Caco-2 (cell line): ENCODE measurements around the gene SBF2. TPM values are rescaled to one million over a fixed set of nuclear protein-coding genes. Genes with fewer than 3 reads are reported as not detected.
"Not testable (repeated sequence)": the region's sequence is repeated elsewhere in the genome, so short reads cannot be mapped to it uniquely, and the experiment has no call there.

ENCODE experiments used
- BruUV-seq: library from RNA; stranded (reverse); fragments of 400-500 nt; replicated peaks from 2 replicates; lab custom pipeline; 2021; lab: Mats Ljungman, UMichigan
- CTCF ChIA-PET: fragments of 300-600 bp; sonication (Branson Sonifier 250); formaldehyde crosslinking; loops from one replicate; lab custom pipeline; 2022; ENCODE audit warnings: antibody characterized with exemption; lab: Charles Lee
- POLR2A ChIA-PET: fragments of 300-600 bp; sonication (Branson Sonifier 250); formaldehyde crosslinking; loops from one replicate; lab custom pipeline; 2022; ENCODE audit warnings: antibody characterized with exemption; lab: Charles Lee
- DNase-seq, 2 experiments: peaks; one replicate each; pipeline versions ENCODE4 v3.0.0 to v3.0.0-alpha.2; 2020 to 2022
- H3K27me3 ChIP-seq: replicated peaks from 2 replicates; pipeline ENCODE4 v1.6.0; 2011; ENCODE audit warnings: low read length; ENCODE audit not compliant: control insufficient read depth, insufficient read depth
- H3K36me3 ChIP-seq: 2 replicates; pipeline ENCODE4 v1.5.1; 2011; ENCODE audit warnings: low read length; ENCODE audit not compliant: control insufficient read depth, insufficient read depth
- H3K4me1 ChIP-seq: fragments of 250-450 bp; sonication (Bioruptor Pico); 2 replicates; pipeline ENCODE4 v1.5.1; 2020; ENCODE audit warnings: mild to moderate bottlenecking
- H3K4me3 ChIP-seq: 2 replicates; pipeline ENCODE4 v1.5.1; 2011; ENCODE audit warnings: low read depth, mild to moderate bottlenecking, control low read depth, low read length
- H3K9me3 ChIP-seq: fragments of 250-450 bp; sonication (Bioruptor Pico); 2 replicates; pipeline ENCODE4 v1.5.1; 2020; ENCODE audit warnings: mild to moderate bottlenecking, moderate library complexity
- H3K27ac Mint-ChIP-seq: one replicate; pipeline ENCODE4 v1.8.0; 2022; ENCODE audit warnings: mixed read lengths; ENCODE audit not compliant: unreplicated experiment
- H3K27me3 Mint-ChIP-seq: one replicate; pipeline ENCODE4 v1.8.0; 2022; ENCODE audit warnings: mixed read lengths; ENCODE audit not compliant: insufficient read depth, unreplicated experiment
- H3K36me3 Mint-ChIP-seq: one replicate; pipeline ENCODE4 v1.8.0; 2022; ENCODE audit warnings: mild to moderate bottlenecking, mixed read lengths; ENCODE audit not compliant: insufficient read depth, unreplicated experiment
- H3K4me1 Mint-ChIP-seq: one replicate; pipeline ENCODE4 v1.8.0; 2022; ENCODE audit warnings: low read depth, mixed read lengths; ENCODE audit not compliant: unreplicated experiment
- H3K4me3 Mint-ChIP-seq: one replicate; pipeline ENCODE4 v1.8.0; 2022; ENCODE audit warnings: mild to moderate bottlenecking, moderate library complexity, mixed read lengths; ENCODE audit not compliant: unreplicated experiment
- H3K9me3 Mint-ChIP-seq: one replicate; pipeline ENCODE4 v1.8.0; 2022; ENCODE audit warnings: mixed read lengths; ENCODE audit not compliant: unreplicated experiment
- intact Hi-C: fragments of 100-400 bp; cut with micrococcal nuclease; formaldehyde crosslinking; loops from one replicate; pipeline ENCODE4 v1.10.0; 2022; ENCODE audit not compliant: unreplicated experiment
- total RNA-seq: library from RNA; stranded (reverse); gene quantifications from 2 replicates; pipeline ENCODE4 v1.2.3, GENCODE V29; 2022
- TF ChIP-seq, protein P1 (sequence below), 2 experiments: fragments of 200-600 bp in 1 of 2; IDR thresholded peaks; 1 replicate in 1 of 2; 2 replicates in 1 of 2; pipeline versions ENCODE4 v1.5.1 to v1.8.0; 2011 to 2022; ENCODE audit warnings: antibody characterized with exemption in 1 of 2, control low read depth in 1 of 2, inconsistent platforms in 1 of 2, low read depth in 1 of 2, low read length in 1 of 2, mild to moderate bottlenecking in 1 of 2, moderate library complexity in 1 of 2; ENCODE audit not compliant: insufficient read depth in 1 of 2, severe bottlenecking in 1 of 2, unreplicated experiment in 1 of 2

The SBF2 gene
- total RNA-seq, 1 experiment from 2014 or later: 72.2 TPM

DNA sequence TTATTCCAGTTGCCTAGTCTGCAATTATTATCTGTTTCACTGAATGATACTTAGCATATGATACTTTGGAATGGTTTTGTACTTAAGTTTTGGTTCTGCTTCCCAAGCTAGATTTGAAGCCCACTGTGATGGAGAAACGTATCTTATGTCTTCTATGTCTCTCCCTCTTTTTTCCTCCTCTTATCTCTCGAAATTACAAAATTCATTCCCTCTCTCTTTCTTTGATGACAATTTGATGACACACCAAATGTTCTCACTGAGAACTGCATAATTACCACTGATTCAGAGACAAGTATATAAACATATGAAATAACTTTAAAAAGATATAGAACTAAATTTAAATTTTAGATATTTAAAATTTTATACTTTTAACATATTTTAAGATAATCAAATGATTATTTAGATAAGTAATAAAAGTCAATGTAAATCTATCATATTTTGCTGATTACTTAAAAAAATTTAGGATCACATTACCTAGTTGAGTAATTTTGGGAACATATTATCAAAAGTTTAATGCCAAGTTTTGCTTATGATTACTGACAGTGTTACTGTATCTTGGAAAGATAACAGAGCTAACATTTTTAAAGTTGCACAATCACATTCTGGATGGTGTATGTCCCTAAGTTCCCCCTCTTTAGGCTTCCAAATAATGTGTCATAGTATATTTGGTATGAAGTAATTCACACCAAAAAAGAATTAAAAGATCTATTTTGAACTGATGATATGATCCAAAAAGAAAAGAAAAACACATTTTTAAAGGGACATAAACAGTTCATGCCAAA lies 255.3 kb downstream of the SBF2 start:
- CTCF ChIA-PET: no interaction called here
- no TSS peak for BruUV-seq
- no peak overlapping the region for H3K27ac Mint-ChIP-seq

DNA sequence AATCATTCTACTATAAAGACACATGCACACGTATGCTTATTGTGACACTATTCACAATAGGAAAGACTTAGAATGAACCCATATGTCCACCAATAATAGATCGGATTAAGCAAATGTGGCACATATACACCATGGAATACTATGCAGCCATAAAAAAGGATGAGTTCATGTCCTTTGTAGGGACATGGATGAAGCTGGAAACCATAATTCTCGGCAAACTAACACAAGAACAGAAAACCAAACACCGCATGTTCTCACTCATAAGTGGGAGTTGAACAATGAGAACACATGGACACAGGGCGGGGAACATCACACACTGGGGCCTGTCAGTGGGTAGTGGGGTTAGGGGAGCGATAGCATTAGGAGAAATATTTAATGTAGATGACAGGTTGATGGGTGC lies 258.1 kb downstream of the SBF2 start:
- BruUV-seq, H3K27me3 Mint-ChIP-seq, H3K4me1 ChIP-seq, intact Hi-C loops, H3K4me3 Mint-ChIP-seq, CTCF ChIA-PET, H3K27ac Mint-ChIP-seq, H3K36me3 Mint-ChIP-seq, H3K9me3 Mint-ChIP-seq, H3K36me3 ChIP-seq, H3K9me3 ChIP-seq, H3K4me3 ChIP-seq, DNase-seq, H3K27me3 ChIP-seq, POLR2A ChIA-PET: not testable (repeated sequence)
- peaks cover 10% of the 10 kb centered on the region for H3K4me1 Mint-ChIP-seq

More for the DNA sequence above, 255.3 kb downstream of the SBF2 start:
- Histone ChIP-seq H3K9me3 (peaks cover 7% of the 10 kb centered on the region), H3K36me3 (no peaks in the 10 kb centered on the region), H3K4me1 (peaks cover 7% of the 10 kb centered on the region; the same call in 1 of the 2 replicates), H3K4me3 (no peak overlapping the region), H3K27me3 (no peaks in the 10 kb centered on the region)
- no peaks in the 10 kb centered on the region for H3K27me3 Mint-ChIP-seq
- H3K4me3 Mint-ChIP-seq: no peak overlapping the region
- peaks cover 11% of the 10 kb centered on the region for H3K4me1 Mint-ChIP-seq
- peaks cover 1% of the 10 kb centered on the region for H3K9me3 Mint-ChIP-seq
- intact Hi-C loops: no loop called here
- H3K36me3 Mint-ChIP-seq: no peaks in the 10 kb centered on the region
- TF ChIP-seq, protein P1, sequence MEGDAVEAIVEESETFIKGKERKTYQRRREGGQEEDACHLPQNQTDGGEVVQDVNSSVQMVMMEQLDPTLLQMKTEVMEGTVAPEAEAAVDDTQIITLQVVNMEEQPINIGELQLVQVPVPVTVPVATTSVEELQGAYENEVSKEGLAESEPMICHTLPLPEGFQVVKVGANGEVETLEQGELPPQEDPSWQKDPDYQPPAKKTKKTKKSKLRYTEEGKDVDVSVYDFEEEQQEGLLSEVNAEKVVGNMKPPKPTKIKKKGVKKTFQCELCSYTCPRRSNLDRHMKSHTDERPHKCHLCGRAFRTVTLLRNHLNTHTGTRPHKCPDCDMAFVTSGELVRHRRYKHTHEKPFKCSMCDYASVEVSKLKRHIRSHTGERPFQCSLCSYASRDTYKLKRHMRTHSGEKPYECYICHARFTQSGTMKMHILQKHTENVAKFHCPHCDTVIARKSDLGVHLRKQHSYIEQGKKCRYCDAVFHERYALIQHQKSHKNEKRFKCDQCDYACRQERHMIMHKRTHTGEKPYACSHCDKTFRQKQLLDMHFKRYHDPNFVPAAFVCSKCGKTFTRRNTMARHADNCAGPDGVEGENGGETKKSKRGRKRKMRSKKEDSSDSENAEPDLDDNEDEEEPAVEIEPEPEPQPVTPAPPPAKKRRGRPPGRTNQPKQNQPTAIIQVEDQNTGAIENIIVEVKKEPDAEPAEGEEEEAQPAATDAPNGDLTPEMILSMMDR (IDR thresholded peaks at IDR 0.05; ENCODE audit: insufficient read depth in 1 of 2, low read depth in 1 of 2, low read length in 1 of 2, severe bottlenecking in 1 of 2, unreplicated experiment in 1 of 2): no peak
- no peak for DNase-seq
- POLR2A ChIA-PET: no interaction called here

DNA sequence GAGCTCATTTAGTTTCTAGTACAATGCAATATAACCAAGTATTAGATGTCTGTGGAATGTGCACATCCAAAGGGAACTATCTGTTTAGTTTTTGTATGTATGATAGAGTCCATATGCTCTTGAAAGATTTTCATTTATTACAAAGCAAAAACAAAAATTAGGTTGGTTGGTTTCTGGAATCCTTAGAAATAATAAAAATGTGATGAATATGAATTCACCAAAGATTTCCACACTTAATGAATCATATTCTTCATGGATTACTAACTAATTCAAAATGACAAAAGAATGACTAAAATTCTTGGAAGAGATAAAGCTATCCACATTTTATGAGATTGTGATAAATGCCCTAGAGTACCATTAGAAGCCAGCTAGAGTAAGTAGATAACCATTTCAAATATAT lies 261.1 kb downstream of the SBF2 start:
- no TSS peak for BruUV-seq
- Mint-ChIP-seq H3K4me3 (no peak overlapping the region), H3K4me1 (no peaks in the 10 kb centered on the region), H3K27ac (no peak overlapping the region), H3K27me3 (no peaks in the 10 kb centered on the region), H3K36me3 (no peaks in the 10 kb centered on the region), H3K9me3 (no peaks in the 10 kb centered on the region)
- DNase-seq: no peak
- Histone ChIP-seq H3K4me1 (no peaks in the 10 kb centered on the region), H3K9me3 (no peaks in the 10 kb centered on the region), H3K4me3 (no peak overlapping the region), H3K27me3 (no peaks in the 10 kb centered on the region), H3K36me3 (no peaks in the 10 kb centered on the region)
- TF ChIP-seq, protein P1 (IDR thresholded peaks at IDR 0.05; ENCODE audit: insufficient read depth in 1 of 2, low read depth in 1 of 2, low read length in 1 of 2, severe bottlenecking in 1 of 2, unreplicated experiment in 1 of 2): no peak
- POLR2A ChIA-PET: no interaction called here
- CTCF ChIA-PET: no interaction called here
- intact Hi-C loops: no loop called here
